Astrocyte (in vitro differentiated cells and primary cell): ENCODE measurements around the gene MYL3. TPM values are rescaled to one million over a fixed set of nuclear protein-coding genes. Genes with fewer than 3 reads are reported as not detected.

ENCODE experiments used
- DNase-seq: peaks from one replicate; pipeline ENCODE4 v3.0.0-alpha.2; 2010; ENCODE audit warnings: low read depth
- FAIRE-seq: peaks from 2 replicates; lab custom pipeline; 2011; peaks lifted over from hg19 to GRCh38; lab: Jason Lieb, UNC
- H2AFZ ChIP-seq: 2 replicates; pipeline ENCODE4 v1.6.0; 2012; ENCODE audit warnings: low read depth, low read length, inconsistent platforms
- H3K27ac ChIP-seq: 2 replicates; pipeline ENCODE4 v1.5.1; 2011; ENCODE audit warnings: low read depth, low read length, inconsistent platforms
- H3K27me3 ChIP-seq: 2 replicates; pipeline ENCODE4 v1.6.0; 2011; ENCODE audit warnings: low read length, inconsistent platforms; ENCODE audit not compliant: insufficient read depth
- H3K36me3 ChIP-seq: 2 replicates; pipeline ENCODE4 v1.5.1; 2011; ENCODE audit warnings: low read length, inconsistent platforms; ENCODE audit not compliant: insufficient read depth
- H3K4me1 ChIP-seq: 2 replicates; pipeline ENCODE4 v1.5.1; 2011; ENCODE audit warnings: low read length, inconsistent platforms; ENCODE audit not compliant: insufficient read depth
- H3K4me2 ChIP-seq: 2 replicates; pipeline ENCODE4 v1.6.0; 2012; ENCODE audit warnings: low read length, inconsistent platforms
- H3K4me3 ChIP-seq: 2 replicates; pipeline ENCODE4 v1.5.1; 2011; ENCODE audit warnings: low read depth, mild to moderate bottlenecking, low read length, inconsistent platforms; ENCODE audit not compliant: insufficient read depth
- H3K79me2 ChIP-seq: 2 replicates; pipeline ENCODE4 v1.6.0; 2012; ENCODE audit warnings: mild to moderate bottlenecking, low read length, inconsistent platforms; ENCODE audit not compliant: insufficient read depth
- H3K9ac ChIP-seq: 2 replicates; pipeline ENCODE4 v1.6.0; 2012; ENCODE audit warnings: mild to moderate bottlenecking, low read length, inconsistent platforms
- H3K9me3 ChIP-seq: 2 replicates; pipeline ENCODE4 v1.5.1; 2012; ENCODE audit warnings: low read depth, mild to moderate bottlenecking, low read length, inconsistent platforms; ENCODE audit not compliant: insufficient read depth
- H4K20me1 ChIP-seq: 2 replicates; pipeline ENCODE4 v1.6.0; 2012; ENCODE audit warnings: low read length, inconsistent platforms; ENCODE audit not compliant: insufficient read depth
- H3K27ac Mint-ChIP-seq: one replicate; pipeline ENCODE4 v1.8.0; 2021; ENCODE audit warnings: mild to moderate bottlenecking, mixed read lengths; ENCODE audit not compliant: unreplicated experiment
- H3K27me3 Mint-ChIP-seq: one replicate; pipeline ENCODE4 v1.8.0; 2021; ENCODE audit warnings: low read depth, mixed read lengths; ENCODE audit not compliant: unreplicated experiment
- H3K36me3 Mint-ChIP-seq: one replicate; pipeline ENCODE4 v1.8.0; 2021; ENCODE audit warnings: low read depth, mixed read lengths; ENCODE audit not compliant: unreplicated experiment
- H3K4me1 Mint-ChIP-seq: one replicate; pipeline ENCODE4 v1.8.0; 2021; ENCODE audit warnings: low read depth, mixed read lengths; ENCODE audit not compliant: unreplicated experiment
- H3K4me3 Mint-ChIP-seq: one replicate; pipeline ENCODE4 v1.8.0; 2021; ENCODE audit warnings: mild to moderate bottlenecking, moderate library complexity, mixed read lengths; ENCODE audit not compliant: unreplicated experiment
- H3K9me3 Mint-ChIP-seq: one replicate; pipeline ENCODE4 v1.8.0; 2021; ENCODE audit warnings: mild to moderate bottlenecking, mixed read lengths; ENCODE audit not compliant: unreplicated experiment
- EZH2 ChIP-seq: IDR thresholded peaks from 2 replicates; pipeline ENCODE4 v1.6.1; 2012; ENCODE audit warnings: mild to moderate bottlenecking, low read length, inconsistent platforms; ENCODE audit not compliant: insufficient read depth
- total RNA-seq: library from RNA; stranded (reverse); gene quantifications from 2 replicates; pipeline ENCODE4 v1.2.1, GENCODE V29; 2021
- TF ChIP-seq, protein P1 (sequence below): IDR thresholded peaks from 2 replicates; pipeline ENCODE4 v1.5.1; 2011; ENCODE audit warnings: low read depth, mild to moderate bottlenecking, inconsistent platforms, low read length, moderate library complexity; ENCODE audit not compliant: insufficient read depth

The MYL3 gene
- total RNA-seq, 1 donor from 2014 or later, result 0.89 TPM

GRCh38 chr3:46868948-46869347 is 5.7 kb upstream of the MYL3 start:
- peaks cover 23% of the 10 kb centered on the region for H3K27me3 ChIP-seq
- Mint-ChIP-seq H3K4me3 (no peak overlapping the region), H3K27ac (no peak overlapping the region)

DNA sequence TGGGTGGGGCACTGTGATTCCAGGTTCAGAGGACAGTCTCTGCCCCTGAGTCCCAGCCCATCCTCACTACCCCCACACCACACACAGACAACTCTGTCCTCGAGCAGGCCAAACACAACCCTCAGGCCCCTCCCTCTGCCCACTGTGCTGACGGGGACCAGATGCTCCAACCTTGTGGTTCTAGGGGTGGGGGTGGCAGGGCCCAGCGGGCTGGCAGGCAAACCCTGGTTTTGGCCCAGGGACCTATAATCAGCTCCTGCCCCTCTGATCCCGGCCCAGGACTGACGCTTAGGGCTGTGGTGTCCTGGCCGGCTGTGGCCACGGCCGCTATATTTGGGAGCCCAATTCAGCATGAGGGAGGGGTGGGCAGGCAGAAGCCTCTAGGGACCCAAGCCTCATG is 5.0 kb upstream of the MYL3 start:
- H3K27ac Mint-ChIP-seq, result no peak overlapping the region
- no peaks in the 10 kb centered on the region for H4K20me1 ChIP-seq
- H3K4me3 ChIP-seq, result no peak overlapping the region
- peaks cover 61% of the 10 kb centered on the region for H3K27me3 Mint-ChIP-seq
- no peak overlapping the region for H3K4me3 Mint-ChIP-seq
- H3K79me2 ChIP-seq, result no peaks in the 10 kb centered on the region
- no peaks in the 10 kb centered on the region for H3K36me3 Mint-ChIP-seq
- FAIRE-seq (no peak), DNase-seq (no peak)
- H3K27me3 ChIP-seq, result peaks cover 22% of the 10 kb centered on the region
- no peaks in the 10 kb centered on the region for H3K9me3 Mint-ChIP-seq
- H3K9ac ChIP-seq, result no peak overlapping the region
- no peaks in the 10 kb centered on the region for H3K4me1 ChIP-seq
- no peaks in the 10 kb centered on the region for H3K4me1 Mint-ChIP-seq
- H3K4me2 ChIP-seq, result no peak overlapping the region
- no peak overlapping the region for H3K27ac ChIP-seq
- no peak for TF ChIP-seq EZH2
- TF ChIP-seq, protein P1, sequence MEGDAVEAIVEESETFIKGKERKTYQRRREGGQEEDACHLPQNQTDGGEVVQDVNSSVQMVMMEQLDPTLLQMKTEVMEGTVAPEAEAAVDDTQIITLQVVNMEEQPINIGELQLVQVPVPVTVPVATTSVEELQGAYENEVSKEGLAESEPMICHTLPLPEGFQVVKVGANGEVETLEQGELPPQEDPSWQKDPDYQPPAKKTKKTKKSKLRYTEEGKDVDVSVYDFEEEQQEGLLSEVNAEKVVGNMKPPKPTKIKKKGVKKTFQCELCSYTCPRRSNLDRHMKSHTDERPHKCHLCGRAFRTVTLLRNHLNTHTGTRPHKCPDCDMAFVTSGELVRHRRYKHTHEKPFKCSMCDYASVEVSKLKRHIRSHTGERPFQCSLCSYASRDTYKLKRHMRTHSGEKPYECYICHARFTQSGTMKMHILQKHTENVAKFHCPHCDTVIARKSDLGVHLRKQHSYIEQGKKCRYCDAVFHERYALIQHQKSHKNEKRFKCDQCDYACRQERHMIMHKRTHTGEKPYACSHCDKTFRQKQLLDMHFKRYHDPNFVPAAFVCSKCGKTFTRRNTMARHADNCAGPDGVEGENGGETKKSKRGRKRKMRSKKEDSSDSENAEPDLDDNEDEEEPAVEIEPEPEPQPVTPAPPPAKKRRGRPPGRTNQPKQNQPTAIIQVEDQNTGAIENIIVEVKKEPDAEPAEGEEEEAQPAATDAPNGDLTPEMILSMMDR, result no peak
- H3K9me3 ChIP-seq, result no peaks in the 10 kb centered on the region
- H3K36me3 ChIP-seq, result no peaks in the 10 kb centered on the region
- H2AFZ ChIP-seq, result no peak overlapping the region

More at GRCh38 chr3:46868948-46869347, 5.7 kb upstream of the MYL3 start:
- Histone ChIP-seq H3K9me3 (no peaks in the 10 kb centered on the region), H2AFZ (no peak overlapping the region), H3K4me2 (no peak overlapping the region), H3K36me3 (no peaks in the 10 kb centered on the region), H4K20me1 (no peaks in the 10 kb centered on the region), H3K79me2 (no peaks in the 10 kb centered on the region), H3K4me3 (no peak overlapping the region), H3K4me1 (no peaks in the 10 kb centered on the region), H3K9ac (no peak overlapping the region), H3K27ac (no peak overlapping the region)
- DNase-seq (no peak), FAIRE-seq (no peak)
- no peaks in the 10 kb centered on the region for H3K9me3 Mint-ChIP-seq
- H3K4me1 Mint-ChIP-seq, result no peaks in the 10 kb centered on the region
- no peak for TF ChIP-seq EZH2
- TF ChIP-seq, protein P1, result no peak
- no peaks in the 10 kb centered on the region for H3K36me3 Mint-ChIP-seq
- peaks cover 61% of the 10 kb centered on the region for H3K27me3 Mint-ChIP-seq

DNA sequence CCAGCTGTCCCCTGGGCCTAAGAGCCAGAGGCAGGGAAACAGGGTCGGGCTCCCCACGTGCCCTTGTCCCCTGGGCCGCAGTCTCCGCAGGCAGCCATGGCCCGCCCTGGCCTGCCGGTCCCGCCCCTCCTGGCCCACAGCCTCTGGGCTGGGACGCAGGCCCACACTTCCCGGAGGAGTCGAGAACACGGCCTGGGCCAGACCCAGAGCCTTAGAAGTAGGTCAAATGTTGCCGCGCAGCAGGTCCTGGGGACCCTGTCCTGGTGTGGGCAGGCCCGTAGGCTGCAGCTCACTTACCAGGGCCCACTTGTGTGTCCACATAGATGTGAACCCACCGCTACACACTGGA is 4.3 kb upstream of the MYL3 start:
- Mint-ChIP-seq H3K36me3 (no peaks in the 10 kb centered on the region), H3K9me3 (no peaks in the 10 kb centered on the region), H3K27me3 (peaks cover 60% of the 10 kb centered on the region), H3K4me3 (no peak overlapping the region), H3K4me1 (no peaks in the 10 kb centered on the region), H3K27ac (no peak overlapping the region)
- Histone ChIP-seq H3K4me1 (no peaks in the 10 kb centered on the region), H3K4me3 (no peak overlapping the region), H3K9me3 (no peaks in the 10 kb centered on the region), H3K9ac (no peak overlapping the region), H3K4me2 (no peak overlapping the region), H3K27me3 (peaks cover 19% of the 10 kb centered on the region), H2AFZ (no peak overlapping the region), H3K27ac (no peak overlapping the region), H3K79me2 (no peaks in the 10 kb centered on the region), H4K20me1 (no peaks in the 10 kb centered on the region), H3K36me3 (no peaks in the 10 kb centered on the region)
- no peak for FAIRE-seq
- no peak for TF ChIP-seq EZH2
- TF ChIP-seq, protein P1, result no peak
- DNase-seq, result no peak
